COR-L47 (cell line): ENCODE results near the gene OGG1.

Experiments
- DNase-seq: peaks from one replicate; lab custom pipeline; 2025; lab: John Stamatoyannopoulos, UW

The OGG1 gene

DNA sequence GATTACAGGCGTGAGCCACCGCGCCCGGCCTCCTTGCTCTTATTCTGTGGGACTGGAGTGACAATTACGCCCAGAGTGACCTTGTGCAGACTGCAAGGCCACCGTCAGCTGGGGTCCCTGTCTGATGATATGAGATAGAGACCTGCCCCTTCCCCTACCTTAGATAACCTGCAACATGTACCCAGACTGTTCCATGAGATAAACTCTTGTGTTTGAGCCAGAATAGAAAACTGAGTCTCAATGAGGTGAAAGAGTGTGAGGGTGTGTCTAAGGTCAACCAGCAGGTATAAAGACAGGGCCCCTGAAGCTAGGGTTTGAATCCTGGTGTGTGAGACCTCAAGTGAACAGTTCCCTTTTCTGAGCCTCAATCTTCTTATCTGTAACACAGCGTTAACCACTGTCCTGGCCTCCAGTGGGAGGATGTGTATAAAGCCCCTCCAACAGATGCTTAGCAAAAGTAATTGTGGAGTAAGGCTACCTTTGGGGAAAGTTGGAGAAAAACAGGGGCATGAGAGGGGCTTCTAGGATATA lies 36.5 kb downstream of the OGG1 start:
- DNase-seq: no peak

GRCh38 chr3:9786825-9787669 lies 37.3 kb downstream of the OGG1 start:
- no peak for DNase-seq

DNA sequence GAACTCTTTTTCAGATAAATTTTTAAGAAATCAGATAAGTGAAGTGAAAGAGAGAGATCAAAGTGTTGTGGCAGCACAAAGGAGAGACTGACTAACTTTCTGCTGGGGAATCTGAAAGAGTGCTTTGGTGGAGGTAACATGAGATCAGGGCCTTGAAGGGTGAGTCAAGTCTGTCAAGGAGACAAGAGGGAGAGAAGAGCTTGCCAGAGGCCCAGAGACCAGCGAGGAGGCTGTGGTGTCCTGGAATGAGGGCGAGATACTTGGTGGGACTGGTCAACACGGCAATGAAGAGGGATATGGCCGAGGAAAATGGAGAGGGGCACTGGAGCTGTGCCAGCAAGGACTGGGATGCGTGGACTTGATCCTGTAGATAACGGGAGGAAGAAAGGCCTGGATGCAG lies 38.0 kb downstream of the OGG1 start:
- no peak for DNase-seq

DNA sequence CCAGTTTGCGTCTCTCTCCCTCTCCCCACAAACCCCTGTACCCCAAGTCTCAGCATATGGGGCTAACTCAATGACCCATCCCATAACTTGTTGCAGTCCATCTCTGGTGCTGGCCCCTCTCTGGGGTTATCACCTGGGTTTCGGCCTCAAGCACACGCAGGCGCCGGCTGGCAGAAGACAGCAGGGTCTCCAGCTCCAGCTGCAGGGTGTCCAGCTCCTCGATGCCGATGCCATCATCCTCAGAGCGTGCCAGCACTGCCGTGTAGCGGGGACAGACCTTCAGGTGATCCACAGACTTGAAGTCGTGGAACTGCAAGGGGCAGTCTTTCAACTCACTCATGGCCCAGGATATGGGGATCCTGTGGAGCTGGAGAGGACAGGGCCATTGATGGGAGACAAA lies 41.4 kb downstream of the OGG1 start:
- no peak for DNase-seq

DNA sequence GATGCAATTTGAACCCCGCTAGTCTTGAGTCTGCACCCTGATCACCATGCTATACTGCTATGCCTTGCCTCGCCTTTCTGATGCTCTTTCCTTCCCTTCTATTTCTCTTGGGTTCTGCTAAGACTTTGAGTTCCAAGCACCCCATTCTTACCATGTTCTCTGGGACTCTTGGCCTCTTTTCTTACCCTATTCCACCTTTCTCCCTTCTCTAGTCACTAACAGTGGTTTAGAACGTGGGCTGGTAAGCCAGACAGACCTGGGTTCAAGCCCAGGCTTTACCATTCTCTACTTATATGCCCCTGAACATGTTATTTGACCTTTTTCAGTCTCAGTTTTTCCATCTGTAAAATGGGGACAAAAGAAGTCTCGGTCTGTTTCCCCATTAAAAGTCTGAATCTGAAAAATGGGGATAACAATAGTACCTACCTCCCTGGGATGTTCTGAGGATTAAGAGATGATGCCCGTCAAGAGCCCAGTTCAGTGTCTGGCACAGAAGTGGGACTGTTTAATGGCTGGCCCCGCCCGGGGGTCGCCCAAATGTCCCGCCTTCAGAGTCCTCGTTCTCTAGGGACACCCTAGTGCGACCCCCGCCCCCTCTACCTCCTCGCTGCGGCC lies 42.1 kb downstream of the OGG1 start:
- no peak for DNase-seq

DNA sequence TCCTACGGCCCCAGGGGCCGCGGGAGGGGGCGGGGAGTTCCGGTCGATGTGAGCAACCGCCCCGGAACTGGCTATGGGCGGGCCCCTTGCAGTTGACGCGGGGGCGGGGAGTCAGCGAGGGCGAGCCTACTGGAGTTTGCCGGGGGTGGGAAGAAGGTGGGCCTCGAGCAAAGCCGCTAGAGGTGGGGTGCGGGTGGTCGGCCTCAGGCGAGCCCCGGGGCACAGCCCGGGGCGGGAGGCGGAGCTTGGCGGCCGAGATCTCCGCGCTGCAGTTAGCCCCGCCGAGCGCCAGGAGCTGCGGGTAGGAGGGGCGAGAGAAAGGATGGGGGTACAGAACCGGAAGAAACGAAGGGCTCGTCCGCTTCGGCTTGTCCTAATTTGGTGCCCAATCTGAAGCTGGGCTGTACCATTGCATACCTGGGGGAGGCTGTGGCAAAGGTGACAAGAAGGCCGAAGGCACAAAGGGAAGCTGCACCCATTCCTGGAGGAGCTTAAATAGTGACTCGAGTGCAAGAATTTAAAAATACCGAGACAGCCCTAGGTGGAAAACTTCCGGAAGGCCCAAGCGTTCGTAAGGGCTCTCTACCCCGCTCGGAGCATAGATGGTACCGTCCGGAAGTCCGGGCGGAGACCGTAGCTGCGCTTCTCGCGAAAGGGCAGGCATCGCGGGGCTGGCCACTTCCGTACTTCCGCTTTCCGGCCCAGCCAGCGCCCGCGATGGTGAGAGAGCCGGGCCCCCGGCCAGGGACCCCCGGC lies 42.8 kb downstream of the OGG1 start, which contains the start of the genes ARPC4 and TADA3:
Gene ARPC4 (plus strand): TSS at position 678 of the 756 bp plus-strand sequence. CDS start 40 bp downstream, at position 718.
Gene TADA3 (minus strand): TSS at position 69 of the 756 bp plus-strand sequence. CDS start 1,007 bp downstream, outside the sequence.
- DNase-seq: peak; percentile 76

GRCh38 chr3:9793161-9793781 lies 43.5 kb downstream of the OGG1 start:
- no peak for DNase-seq

- DNase-seq: no peak
These were observed 44.6 kb downstream of the OGG1 start for GRCh38 chr3:9794400-9794799.

GRCh38 chr3:9795207-9795606 lies 45.5 kb downstream of the OGG1 start:
- DNase-seq: no peak

DNA sequence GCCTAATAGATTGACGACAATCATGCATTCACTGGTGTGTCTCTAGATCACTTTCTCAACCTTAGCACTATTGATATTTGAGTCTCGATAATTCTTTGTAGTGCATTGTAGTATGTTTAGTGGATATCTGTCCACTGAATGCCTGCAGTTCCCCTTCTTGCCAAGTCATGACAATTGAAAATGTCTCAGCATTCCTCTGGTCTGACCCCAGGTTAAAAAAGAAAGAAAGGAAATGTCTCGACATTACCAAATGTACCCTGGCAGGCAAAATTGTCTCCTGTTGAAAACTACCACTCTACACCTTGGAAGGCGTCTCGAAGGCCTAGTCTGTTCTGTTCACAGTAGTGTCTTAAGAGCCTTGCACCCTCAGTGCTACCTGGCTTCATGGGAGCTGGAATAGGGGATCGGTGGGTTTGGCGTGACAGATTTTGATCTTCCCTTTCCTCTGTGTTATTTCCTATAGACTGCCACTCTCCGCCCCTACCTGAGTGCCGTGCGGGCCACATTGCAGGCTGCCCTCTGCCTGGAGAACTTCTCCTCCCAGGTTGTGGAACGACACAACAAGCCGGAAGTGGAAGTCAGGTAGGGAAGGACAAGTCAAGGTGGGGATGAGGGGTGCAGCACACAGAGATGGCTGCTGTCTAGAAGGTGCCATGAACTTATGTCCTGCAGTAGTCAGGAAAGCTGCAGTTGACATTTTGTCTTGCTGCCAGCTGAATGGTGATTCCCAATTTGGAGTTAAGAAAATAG lies 47.6 kb downstream of the OGG1 start:
- no peak for DNase-seq

DNA sequence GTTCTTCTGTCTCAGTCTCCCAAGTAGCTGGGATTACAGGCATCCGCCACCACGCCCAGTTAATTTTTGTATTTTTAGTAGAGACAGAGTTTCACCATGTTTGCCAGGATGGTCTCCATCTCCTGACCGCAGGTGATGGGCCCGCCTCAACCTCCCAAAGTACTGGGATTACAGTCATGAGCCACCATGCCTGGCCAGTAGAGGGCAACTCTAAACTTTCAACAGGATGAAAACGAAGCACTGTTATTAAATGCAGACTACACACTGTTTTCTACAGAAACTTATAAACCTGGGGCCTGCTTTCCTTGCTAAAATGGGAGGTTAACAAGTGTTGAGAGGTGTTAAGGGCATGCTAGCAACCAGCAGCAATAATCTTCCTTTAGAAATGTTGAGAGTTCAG lies 50.8 kb downstream of the OGG1 start:
- DNase-seq: no peak

DNA sequence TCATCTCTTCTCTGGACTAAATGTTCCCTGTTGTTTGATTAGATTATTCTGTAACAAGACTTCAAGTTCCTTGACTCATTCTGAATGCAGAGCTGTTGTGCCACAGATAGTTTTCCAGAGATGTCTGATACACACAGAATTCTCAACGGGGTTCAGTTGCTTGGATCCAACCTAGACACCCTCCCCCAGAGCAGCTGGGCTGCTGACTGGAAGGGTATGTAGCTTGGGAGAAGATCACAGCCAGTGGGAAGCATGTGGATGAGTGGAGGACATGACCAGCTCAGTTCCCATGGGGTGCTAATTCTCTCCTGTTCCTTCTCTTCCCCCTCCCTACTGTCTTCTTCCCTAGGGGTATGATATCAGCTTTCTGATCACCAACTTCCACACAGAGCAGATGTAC lies 53.7 kb downstream of the OGG1 start:
- DNase-seq: no peak

GRCh38 chr3:9804996-9805395 lies 55.2 kb downstream of the OGG1 start:
- DNase-seq: no peak

DNA sequence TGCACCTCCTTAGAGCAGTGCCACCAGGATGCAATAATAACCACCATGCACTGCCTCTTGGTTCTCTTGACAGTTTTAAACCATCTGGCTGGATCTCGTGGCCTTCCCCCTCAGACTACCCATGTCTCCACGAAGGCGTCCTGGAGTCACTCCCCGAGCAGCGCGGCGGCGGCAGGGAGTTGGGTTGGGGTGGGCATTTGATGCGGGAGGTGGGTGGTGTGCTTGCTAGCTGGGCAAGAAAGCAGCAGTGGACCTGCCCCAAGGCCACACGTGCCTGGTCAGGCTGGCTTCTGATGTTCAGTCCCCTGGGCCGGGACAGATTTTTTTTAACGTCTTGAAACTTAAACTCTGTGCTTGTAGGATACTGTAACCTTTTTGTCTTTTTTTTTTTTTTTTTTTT lies 56.4 kb downstream of the OGG1 start:
- DNase-seq: no peak
